ENCODE results near the gene CLCNKB.

Gene CLCNKB

DNA sequence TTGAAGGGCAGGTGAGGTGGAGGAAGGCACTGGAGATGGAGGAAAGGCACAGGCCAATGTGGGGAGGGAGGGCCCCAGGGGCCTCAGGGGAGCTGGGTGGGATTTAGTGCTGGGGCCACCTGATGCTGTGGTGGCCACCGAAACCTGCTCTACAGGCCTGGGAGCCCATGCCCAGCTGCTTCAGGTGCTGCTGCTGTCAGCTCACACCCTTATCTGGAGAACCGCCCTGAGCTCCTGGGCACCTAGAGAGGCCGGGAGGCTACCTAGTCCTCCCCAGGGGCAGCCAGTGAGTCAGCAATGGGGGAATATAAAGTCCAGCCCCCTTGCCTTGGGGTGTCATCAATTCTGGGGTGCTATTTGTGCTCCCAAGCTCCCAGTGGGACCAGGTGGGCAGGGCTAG, 17.7 kb downstream of the CLCNKB start:
- no peak for DNase-seq (ENCODE audit: low spot score)

GRCh38 chr1:16061989-16062686, 18.6 kb downstream of the CLCNKB start:
- peak; percentile 72 for DNase-seq (ENCODE audit: low spot score)

DNA sequence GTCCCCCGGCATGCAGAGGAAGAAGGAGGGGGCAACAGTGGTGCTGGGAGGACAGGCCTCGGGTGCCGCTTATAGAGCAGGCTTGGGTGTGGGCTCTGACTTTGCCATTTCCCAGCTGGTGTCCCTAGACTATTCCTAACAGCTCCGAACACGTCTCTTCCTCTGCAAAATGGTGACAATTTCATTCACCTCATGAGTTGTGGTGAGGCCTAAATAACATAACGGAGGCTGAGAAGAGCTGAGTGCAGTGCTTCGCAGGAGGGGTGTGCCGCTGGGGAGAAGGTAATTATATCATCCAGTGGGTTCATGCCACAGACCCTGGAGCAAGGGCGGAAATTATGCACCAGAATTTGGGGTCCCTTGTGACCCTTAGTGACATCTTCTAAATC, 19.1 kb downstream of the CLCNKB start:
- DNase-seq (ENCODE audit: low spot score): peak; percentile 72

- DNase-seq (ENCODE audit: low spot score): peak; percentile 63
Measured at GRCh38 chr1:16063226-16063829, 19.7 kb downstream of the CLCNKB start.

DNA sequence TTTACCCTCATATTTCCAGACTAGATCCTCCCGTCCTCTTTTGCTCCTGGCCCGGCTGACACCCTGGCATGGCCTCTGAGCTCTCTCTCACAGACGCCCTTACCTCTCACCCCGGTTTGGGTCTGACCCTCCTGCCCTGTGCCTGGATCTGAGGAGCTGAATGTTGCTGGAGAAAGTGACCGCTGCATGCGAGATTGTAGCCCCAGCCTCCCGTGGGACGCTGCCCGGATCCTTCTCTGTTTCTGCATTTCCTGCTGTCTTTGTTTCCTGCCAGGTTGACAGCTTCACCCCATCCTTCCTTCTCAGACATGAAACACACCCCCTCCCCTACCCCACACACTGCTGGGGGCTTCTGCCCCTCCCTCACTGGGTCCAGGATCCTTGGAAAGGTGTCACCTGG, 20.3 kb downstream of the CLCNKB start:
- DNase-seq (ENCODE audit: low spot score): no peak

GRCh38 chr1:16064536-16065268, 21.1 kb downstream of the CLCNKB start:
- DNase-seq (ENCODE audit: low spot score): peak; percentile 66

- no peak for DNase-seq (ENCODE audit: low spot score)
Measured at GRCh38 chr1:16065269-16065576, 21.6 kb downstream of the CLCNKB start.

GRCh38 chr1:16066245-16066644, 22.7 kb downstream of the CLCNKB start:
- no peak for DNase-seq (ENCODE audit: low spot score)

- peak; percentile 71 for DNase-seq (ENCODE audit: low spot score)
Measured at GRCh38 chr1:16067127-16067768, 23.7 kb downstream of the CLCNKB start.

DNA sequence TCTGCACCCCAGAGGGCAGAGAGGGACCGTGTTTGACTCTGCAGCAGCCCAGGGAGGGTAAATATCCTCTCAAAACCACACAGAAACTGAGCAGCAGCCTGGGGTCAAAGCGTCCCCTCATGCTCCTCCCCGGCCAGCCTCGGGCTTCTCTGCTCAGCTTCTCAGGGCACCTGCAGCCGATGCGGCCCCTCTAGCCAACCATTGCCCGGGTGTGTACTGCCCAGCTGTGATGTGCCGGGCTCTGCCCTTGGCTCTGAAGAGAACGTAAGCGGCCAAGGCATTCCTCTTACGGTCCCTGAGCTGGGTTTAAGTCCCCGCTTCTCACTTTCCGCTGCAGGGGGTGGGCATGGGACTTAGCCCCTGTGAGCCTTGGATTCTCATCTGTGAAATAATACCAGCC, 24.4 kb downstream of the CLCNKB start:
- no peak for DNase-seq (ENCODE audit: low spot score)

GRCh38 chr1:16068356-16069270, 25.0 kb downstream of the CLCNKB start:
- peak; percentile 94 for DNase-seq (ENCODE audit: low spot score)

DNA sequence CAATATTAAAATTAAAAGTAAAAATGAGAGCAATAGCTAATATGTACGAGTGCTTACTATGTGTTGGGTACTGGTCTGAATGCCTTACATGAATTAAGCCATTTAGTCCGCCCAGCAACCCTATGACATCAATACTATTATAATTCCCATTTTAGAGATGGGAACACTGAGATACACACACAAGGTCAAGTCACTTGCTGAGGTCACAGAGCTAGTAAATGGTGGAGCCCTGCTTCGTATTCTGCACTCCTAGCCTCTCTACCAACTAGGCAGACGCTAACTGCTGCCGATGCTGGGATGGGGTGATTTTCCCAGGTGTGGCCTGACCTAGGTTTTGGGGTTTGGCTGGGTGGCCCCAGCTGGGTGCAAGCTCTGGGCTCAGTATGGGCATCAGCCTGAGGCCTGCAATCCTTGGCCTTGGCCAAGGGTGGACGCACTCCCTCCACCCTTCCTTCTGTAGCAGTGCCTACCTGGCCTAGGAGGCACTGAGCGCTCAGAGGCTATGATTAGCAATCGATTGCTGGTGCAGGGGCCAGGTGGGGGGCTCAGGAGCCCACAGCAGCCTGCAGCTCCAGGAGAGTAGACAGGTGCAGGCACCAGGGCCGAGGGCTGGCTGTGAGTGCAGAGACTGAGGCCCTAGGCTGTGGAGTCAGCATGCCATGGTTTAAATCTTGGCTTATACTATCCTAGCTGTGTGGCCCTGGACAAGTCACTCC, 27.2 kb downstream of the CLCNKB start:
- DNase-seq (ENCODE audit: low spot score): no peak

- DNase-seq (ENCODE audit: low spot score): no peak
Measured at GRCh38 chr1:16071614-16072013, 28.0 kb downstream of the CLCNKB start.

DNA sequence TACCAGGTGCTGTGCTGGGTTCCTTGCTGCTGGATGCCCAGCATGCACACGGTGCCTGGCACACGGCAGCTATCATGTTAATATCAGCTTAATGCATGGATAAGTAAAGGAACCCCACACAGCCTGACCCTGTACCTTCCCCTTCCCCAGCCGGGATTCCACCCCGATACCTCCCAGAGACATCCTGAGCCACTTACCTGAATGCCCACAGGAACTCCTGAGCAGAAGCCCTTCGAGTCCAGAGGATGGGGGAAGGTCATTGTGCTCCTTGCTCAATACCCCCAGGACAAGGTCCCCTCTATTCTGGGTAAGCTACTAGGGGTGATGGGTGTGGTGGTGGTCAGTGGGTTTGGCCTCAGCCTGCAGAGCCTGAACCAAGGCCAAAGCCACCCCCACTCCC, 28.5 kb downstream of the CLCNKB start:
- peak; percentile 46 for DNase-seq (ENCODE audit: low spot score)

GRCh38 chr1:16072616-16073484, 29.3 kb downstream of the CLCNKB start:
- DNase-seq (ENCODE audit: low spot score): peak; percentile 43

DNA sequence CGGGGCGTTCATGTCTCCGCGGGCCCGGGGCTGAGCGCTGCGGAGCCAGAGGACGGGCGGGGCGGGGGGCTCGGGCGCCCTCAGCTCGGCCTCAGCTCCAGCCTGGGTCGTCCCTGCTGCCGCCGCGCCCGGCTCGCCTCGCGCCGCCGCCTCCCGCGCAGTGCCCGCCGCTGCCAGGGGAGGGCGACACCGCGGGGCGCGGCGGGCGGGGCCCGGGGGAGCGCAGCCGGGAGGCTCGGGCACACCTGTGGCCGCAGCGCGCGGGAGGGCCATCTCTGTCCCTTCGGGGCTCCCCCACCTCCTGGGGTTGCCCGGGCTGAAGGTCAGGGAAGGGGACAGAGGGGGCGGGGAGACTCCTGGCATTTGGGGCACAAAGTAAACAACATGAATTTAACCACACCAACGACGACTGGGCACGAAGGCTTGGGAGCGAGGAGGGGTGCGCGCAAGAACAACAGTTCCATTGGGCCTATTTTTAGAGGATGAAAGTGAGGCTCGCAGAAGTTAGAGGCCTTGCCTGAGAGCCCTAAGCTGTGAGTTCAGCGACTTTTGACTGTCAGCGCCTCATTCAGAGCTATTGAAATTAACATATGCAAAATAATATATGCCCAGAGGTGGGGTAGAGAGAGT, 30.0 kb downstream of the CLCNKB start, which contains the start of gene FAM131C:
FAM131C (minus strand) TSS at position 162 of the 630 bp plus-strand sequence. CDS start 209 bp downstream, outside the sequence.
- peak; percentile 47 for DNase-seq (ENCODE audit: low spot score)

DNA sequence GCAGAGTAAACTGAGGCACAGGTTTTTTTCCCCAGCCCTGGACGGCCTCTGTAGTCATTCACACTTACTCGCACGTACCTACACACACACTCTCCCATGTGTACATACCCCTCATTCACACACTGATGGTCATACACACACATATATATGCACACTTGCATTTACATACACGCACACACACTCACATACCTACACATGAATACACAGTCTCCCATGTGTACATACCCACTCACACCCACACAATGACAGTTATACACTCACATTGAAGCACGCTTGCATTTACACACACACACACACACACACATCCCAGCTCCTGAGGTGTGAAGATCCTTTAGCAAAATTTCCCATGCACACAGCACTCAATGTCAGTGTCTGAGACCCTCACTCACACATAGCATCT, 30.6 kb downstream of the CLCNKB start:
- DNase-seq (ENCODE audit: low spot score): no peak

GRCh38 chr1:16075337-16076030, 31.9 kb downstream of the CLCNKB start:
- DNase-seq (ENCODE audit: low spot score): no peak
